ENCODE results near the gene RHOU. TPM values are rescaled to one million over a fixed set of nuclear protein-coding genes. Genes with fewer than 3 reads are reported as not detected.

RHOU gene
- polyA plus RNA-seq, 1 donor from 2014 or later = not detected

DNA sequence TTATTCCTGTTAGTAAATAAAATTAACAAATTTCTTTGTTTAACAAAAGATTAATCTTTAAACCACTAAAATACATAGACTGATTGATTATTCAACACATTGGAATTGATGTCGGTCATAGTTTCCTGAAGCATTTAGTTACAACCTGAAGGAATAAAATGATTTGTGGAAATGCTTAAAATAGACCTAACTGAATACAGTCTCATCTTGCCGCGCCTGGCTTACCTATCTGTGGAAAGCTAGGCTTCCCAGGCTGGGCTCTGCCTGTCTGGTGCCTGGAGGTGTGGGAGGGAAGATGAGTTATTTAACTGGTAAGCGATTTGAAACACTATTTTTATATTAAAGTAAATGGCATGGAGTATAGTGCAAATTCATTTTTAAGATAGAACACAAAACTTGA lies 10.2 kb downstream of the RHOU start:
- H3K36me3 Mint-ChIP-seq = no peaks in the 10 kb centered on the region

GRCh38 chr1:228747301-228747935 lies 12.1 kb downstream of the RHOU start:
- Mint-ChIP-seq H3K9me3 (peaks cover 0 to 2% (median 0%) of the 10 kb centered on the region in 3 donors), H3K27ac (no peak overlapping the region), H3K36me3 (no peaks in the 10 kb centered on the region), H3K4me3 (no peak overlapping the region), H3K4me1 (no peaks in the 10 kb centered on the region), H3K27me3 (peaks cover 21% of the 10 kb centered on the region)

More for the DNA sequence above, 10.2 kb downstream of the RHOU start:
- H3K4me1 Mint-ChIP-seq = no peaks in the 10 kb centered on the region
- peaks cover 12% of the 10 kb centered on the region for H3K27me3 Mint-ChIP-seq
- H3K27ac Mint-ChIP-seq = no peak overlapping the region
- H3K9me3 Mint-ChIP-seq = peaks cover 0 to 2% (median 0%) of the 10 kb centered on the region in 3 donors
- no peak overlapping the region for H3K4me3 Mint-ChIP-seq

GRCh38 chr1:228748029-228748428 lies 12.8 kb downstream of the RHOU start:
- Mint-ChIP-seq H3K27ac (no peak overlapping the region), H3K9me3 (no peaks in the 10 kb centered on the region), H3K4me3 (no peak overlapping the region), H3K4me1 (no peaks in the 10 kb centered on the region), H3K27me3 (peaks cover 20% of the 10 kb centered on the region), H3K36me3 (no peaks in the 10 kb centered on the region)

GRCh38 chr1:228748431-228748830 lies 13.2 kb downstream of the RHOU start:
- peaks cover 20% of the 10 kb centered on the region for H3K27me3 Mint-ChIP-seq
- no peaks in the 10 kb centered on the region for H3K36me3 Mint-ChIP-seq
- H3K27ac Mint-ChIP-seq = no peak overlapping the region
- H3K4me3 Mint-ChIP-seq = no peak overlapping the region
- H3K9me3 Mint-ChIP-seq = no peaks in the 10 kb centered on the region
- no peaks in the 10 kb centered on the region for H3K4me1 Mint-ChIP-seq

DNA sequence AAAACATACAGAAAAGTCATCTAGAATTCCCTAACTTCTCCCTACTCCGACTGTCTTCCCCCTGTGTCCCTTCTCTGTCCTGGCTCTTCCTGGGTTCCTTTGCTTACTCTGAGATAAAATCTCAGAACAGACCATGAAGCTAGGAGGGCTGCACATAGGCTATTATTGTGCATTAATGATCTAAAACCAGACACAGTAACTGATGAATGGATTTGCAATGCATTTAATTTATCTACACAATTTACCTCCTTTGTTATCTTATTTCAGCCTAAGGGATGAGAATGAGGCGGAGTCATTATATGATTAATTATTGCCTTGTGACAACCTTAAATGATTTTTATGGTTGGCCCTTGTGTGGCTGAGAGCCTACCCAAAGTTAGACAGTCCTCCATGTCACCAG lies 14.5 kb downstream of the RHOU start:
- Mint-ChIP-seq H3K4me3 (no peak overlapping the region), H3K4me1 (no peaks in the 10 kb centered on the region), H3K27me3 (peaks cover 27% of the 10 kb centered on the region), H3K36me3 (no peaks in the 10 kb centered on the region), H3K9me3 (no peaks in the 10 kb centered on the region), H3K27ac (no peak overlapping the region)

GRCh38 chr1:228750915-228751314 lies 15.6 kb downstream of the RHOU start:
- H3K4me1 Mint-ChIP-seq = peaks cover 0 to 3% (median 0%) of the 10 kb centered on the region in 3 donors
- no peak overlapping the region for H3K4me3 Mint-ChIP-seq
- peaks cover 37% of the 10 kb centered on the region for H3K27me3 Mint-ChIP-seq
- no peaks in the 10 kb centered on the region for H3K36me3 Mint-ChIP-seq
- no peak overlapping the region for H3K27ac Mint-ChIP-seq
- H3K9me3 Mint-ChIP-seq = no peaks in the 10 kb centered on the region

DNA sequence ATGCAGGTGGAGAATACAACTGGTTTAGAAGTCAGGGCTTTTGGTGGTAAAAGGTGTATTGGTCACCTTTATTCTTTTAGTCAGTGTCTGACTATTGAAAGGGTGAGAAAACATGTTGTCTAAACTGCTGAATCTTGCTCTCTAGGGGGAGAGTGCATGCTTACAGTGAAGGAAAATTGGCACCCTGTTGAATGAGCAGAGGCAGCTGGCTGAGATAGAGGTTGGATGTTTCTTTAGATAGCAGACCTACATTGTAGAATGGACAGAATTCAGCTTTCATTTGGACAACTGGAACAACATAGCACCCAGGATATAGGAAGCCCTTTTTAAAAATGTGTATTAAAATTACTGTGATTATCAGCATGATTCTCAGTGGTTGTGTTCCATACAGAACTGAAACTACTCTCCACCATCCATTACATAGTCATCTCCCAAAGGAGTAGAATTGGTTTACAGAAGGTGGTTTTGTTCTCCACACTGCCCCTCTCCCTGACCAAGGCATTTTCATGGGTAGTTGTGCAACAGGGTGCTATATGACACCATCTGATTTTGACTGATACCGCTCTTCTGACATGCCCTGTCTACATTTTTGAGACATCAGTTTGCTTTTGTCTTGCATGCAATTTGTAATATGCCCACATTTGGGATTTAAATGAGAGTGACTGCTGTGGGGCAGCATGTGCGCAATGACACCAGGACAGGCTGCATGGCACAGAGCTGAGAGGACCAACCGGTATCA lies 16.2 kb downstream of the RHOU start:
- no peak overlapping the region for H3K4me3 Mint-ChIP-seq
- H3K4me1 Mint-ChIP-seq = peaks cover 0 to 5% (median 0%) of the 10 kb centered on the region in 3 donors
- peaks cover 43% of the 10 kb centered on the region for H3K27me3 Mint-ChIP-seq
- no peaks in the 10 kb centered on the region for H3K9me3 Mint-ChIP-seq
- peaks cover 1% of the 10 kb centered on the region for H3K36me3 Mint-ChIP-seq
- no peak overlapping the region for H3K27ac Mint-ChIP-seq

DNA sequence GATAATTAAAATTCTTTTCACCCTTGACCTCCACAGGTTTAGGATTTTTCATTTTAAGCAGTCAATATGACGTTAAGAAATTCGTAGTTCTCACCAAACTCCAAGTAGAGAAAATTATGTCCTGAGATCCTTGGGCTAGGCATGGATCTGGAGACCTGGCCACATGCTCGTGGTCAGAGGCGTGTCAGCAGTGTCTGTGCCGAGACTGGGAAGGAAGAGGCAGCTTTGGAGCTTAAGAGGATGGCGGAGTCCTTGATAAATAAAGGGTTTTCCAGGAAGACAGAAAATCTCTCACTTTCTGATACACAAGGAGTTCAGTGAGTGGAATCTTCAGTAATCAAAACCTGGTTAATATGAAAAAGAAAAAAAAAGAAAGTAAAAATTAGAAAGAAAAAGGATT lies 17.0 kb downstream of the RHOU start:
- Mint-ChIP-seq H3K27ac (no peak overlapping the region), H3K27me3 (peaks cover 49% of the 10 kb centered on the region)

GRCh38 chr1:228752675-228753265 lies 17.5 kb downstream of the RHOU start:
- Mint-ChIP-seq H3K36me3 (peaks cover 1% of the 10 kb centered on the region), H3K4me1 (peaks cover 0 to 5% (median 0%) of the 10 kb centered on the region in 3 donors), H3K27ac (no peak overlapping the region), H3K4me3 (no peak overlapping the region), H3K27me3 (peaks cover 50% of the 10 kb centered on the region), H3K9me3 (peaks cover 0 to 8% (median 0%) of the 10 kb centered on the region in 3 donors)

More for the DNA sequence above, 17.0 kb downstream of the RHOU start:
- Mint-ChIP-seq H3K4me1 (peaks cover 0 to 5% (median 0%) of the 10 kb centered on the region in 3 donors), H3K9me3 (peaks cover 0 to 6% (median 0%) of the 10 kb centered on the region in 3 donors), H3K36me3 (peaks cover 1% of the 10 kb centered on the region), H3K4me3 (no peak overlapping the region)

- Mint-ChIP-seq H3K9me3 (peaks cover 0 to 8% (median 0%) of the 10 kb centered on the region in 3 donors), H3K36me3 (peaks cover 1% of the 10 kb centered on the region), H3K4me1 (peaks cover 0 to 5% (median 0%) of the 10 kb centered on the region in 3 donors), H3K4me3 (no peak overlapping the region), H3K27ac (no peak overlapping the region), H3K27me3 (peaks cover 50% of the 10 kb centered on the region)
Measured at GRCh38 chr1:228753287-228753686, 18.0 kb downstream of the RHOU start.

GRCh38 chr1:228753786-228754360 lies 18.6 kb downstream of the RHOU start:
- Mint-ChIP-seq H3K9me3 (peaks cover 0 to 8% (median 0%) of the 10 kb centered on the region in 3 donors), H3K4me3 (no peak overlapping the region), H3K4me1 (peaks cover 0 to 5% (median 0%) of the 10 kb centered on the region in 3 donors), H3K27ac (no peak overlapping the region), H3K27me3 (peaks cover 47% of the 10 kb centered on the region), H3K36me3 (peaks cover 1% of the 10 kb centered on the region)

- Mint-ChIP-seq H3K4me3 (no peak overlapping the region), H3K4me1 (peaks cover 0 to 5% (median 0%) of the 10 kb centered on the region in 3 donors), H3K9me3 (peaks cover 0 to 8% (median under 1%) of the 10 kb centered on the region in 3 donors), H3K27ac (no peak overlapping the region), H3K27me3 (peaks cover 45% of the 10 kb centered on the region), H3K36me3 (peaks cover 1% of the 10 kb centered on the region)
Measured at GRCh38 chr1:228754646-228755268, 19.5 kb downstream of the RHOU start.

DNA sequence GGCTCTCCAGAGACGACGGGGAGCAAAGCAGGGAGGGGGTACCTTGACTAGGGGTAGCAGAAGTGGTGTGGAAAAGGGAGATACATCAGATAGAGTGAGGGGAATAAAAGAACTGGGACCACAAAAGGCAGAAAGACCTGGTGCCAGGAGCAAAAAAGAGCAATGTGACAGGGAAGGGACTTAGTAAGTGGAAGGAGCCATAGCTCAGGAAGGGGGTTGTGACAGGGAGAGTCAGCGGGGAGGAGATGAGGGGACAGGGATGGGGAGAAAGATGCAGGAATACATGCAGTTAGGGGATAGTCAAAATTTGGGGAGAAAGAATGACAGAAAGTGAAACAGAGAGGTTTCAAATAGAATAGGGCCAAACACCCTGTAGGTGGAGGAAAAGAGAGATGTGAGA lies 20.5 kb downstream of the RHOU start:
- H3K27ac Mint-ChIP-seq = no peak overlapping the region
- H3K36me3 Mint-ChIP-seq = peaks cover 1% of the 10 kb centered on the region
- H3K4me1 Mint-ChIP-seq = peaks cover 0 to 5% (median 0%) of the 10 kb centered on the region in 3 donors
- peaks cover 0 to 8% (median 2%) of the 10 kb centered on the region in 3 donors for H3K9me3 Mint-ChIP-seq
- H3K27me3 Mint-ChIP-seq = peaks cover 46% of the 10 kb centered on the region
- no peak overlapping the region for H3K4me3 Mint-ChIP-seq

GRCh38 chr1:228756457-228756856 lies 21.2 kb downstream of the RHOU start:
- peaks cover 0 to 5% (median 0%) of the 10 kb centered on the region in 3 donors for H3K4me1 Mint-ChIP-seq
- peaks cover 1% of the 10 kb centered on the region for H3K36me3 Mint-ChIP-seq
- peaks cover 0 to 8% (median 2%) of the 10 kb centered on the region in 3 donors for H3K9me3 Mint-ChIP-seq
- H3K27ac Mint-ChIP-seq = no peak overlapping the region
- peak overlapping the region in 1 of 4 donors; percentile 9 for H3K4me3 Mint-ChIP-seq
- peaks cover 43% of the 10 kb centered on the region for H3K27me3 Mint-ChIP-seq

Data from IgD-negative memory B cell (primary cell).